ENCODE results near the gene TRMT61A.

TRMT61A gene

GRCh38 chr14:103488960-103489359 lies 40.0 kb upstream of the TRMT61A start:
- Histone ChIP-seq H3K36me3 (peaks cover 29 to 82% (median 51%) of the 10 kb centered on the region in 3 donors), H3K27me3 (no peaks in the 10 kb centered on the region), H3K27ac (no peak overlapping the region), H3K9me3 (no peaks in the 10 kb centered on the region), H3K4me3 (no peak overlapping the region), H3K4me1 (peaks cover 0 to 3% (median 0%) of the 10 kb centered on the region in 4 donors)
- TF ChIP-seq CTCF (IDR thresholded peaks at IDR 0.05): no peak
- DNase-seq: no peak
- intact Hi-C loops (cut with DNase I; ENCODE audit: low total_unique reads): no loop called here

DNA sequence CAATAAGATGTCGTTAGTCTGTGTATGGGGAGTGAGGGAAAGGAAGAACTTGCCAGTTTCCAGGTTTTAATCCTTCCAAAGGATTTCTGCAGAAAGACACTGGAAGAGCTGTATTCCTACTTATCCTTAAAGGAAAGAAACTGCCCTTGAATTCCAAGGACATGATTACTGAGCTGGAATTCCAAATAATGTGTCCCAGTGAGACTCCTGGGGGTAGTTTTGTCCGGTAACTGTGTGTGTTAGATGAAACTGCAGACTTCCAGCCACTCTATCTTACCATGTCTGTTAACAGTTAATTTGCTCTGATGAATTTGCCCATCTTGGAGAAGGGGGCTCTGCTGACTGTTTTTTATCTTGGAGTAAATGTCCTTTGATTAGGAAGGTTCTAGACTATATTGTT lies 39.4 kb upstream of the TRMT61A start:
- H3K9me3 ChIP-seq: no peaks in the 10 kb centered on the region
- no peaks in the 10 kb centered on the region for H3K27me3 ChIP-seq
- no peak overlapping the region for H3K4me3 ChIP-seq
- peaks cover 0 to 3% (median 0%) of the 10 kb centered on the region in 4 donors for H3K4me1 ChIP-seq
- H3K36me3 ChIP-seq: peaks cover 30 to 82% (median 49%) of the 10 kb centered on the region in 3 donors
- no peak overlapping the region for H3K27ac ChIP-seq
- DNase-seq: no peak
- TF ChIP-seq CTCF (IDR thresholded peaks at IDR 0.05): no peak
- intact Hi-C loops (cut with DNase I; ENCODE audit: low total_unique reads): loop anchor here (10.0 kb wide), 1 partner anchor 55 kb away; no protein-coding TSS in a partner anchor

GRCh38 chr14:103491691-103492090 lies 37.3 kb upstream of the TRMT61A start:
- Histone ChIP-seq H3K4me1 (peaks cover 0 to 3% (median 0%) of the 10 kb centered on the region in 4 donors), H3K36me3 (peaks cover 44 to 91% (median 60%) of the 10 kb centered on the region in 3 donors), H3K4me3 (no peak overlapping the region), H3K9me3 (no peaks in the 10 kb centered on the region), H3K27me3 (no peaks in the 10 kb centered on the region), H3K27ac (peak overlapping the region in 1 of 2 donors; percentile 38)
- intact Hi-C loops (cut with DNase I; ENCODE audit: low total_unique reads): loop anchor here (10.0 kb wide), 1 partner anchor 53 kb away; no protein-coding TSS in a partner anchor
- TF ChIP-seq CTCF (IDR thresholded peaks at IDR 0.05): no peak
- DNase-seq: no peak

DNA sequence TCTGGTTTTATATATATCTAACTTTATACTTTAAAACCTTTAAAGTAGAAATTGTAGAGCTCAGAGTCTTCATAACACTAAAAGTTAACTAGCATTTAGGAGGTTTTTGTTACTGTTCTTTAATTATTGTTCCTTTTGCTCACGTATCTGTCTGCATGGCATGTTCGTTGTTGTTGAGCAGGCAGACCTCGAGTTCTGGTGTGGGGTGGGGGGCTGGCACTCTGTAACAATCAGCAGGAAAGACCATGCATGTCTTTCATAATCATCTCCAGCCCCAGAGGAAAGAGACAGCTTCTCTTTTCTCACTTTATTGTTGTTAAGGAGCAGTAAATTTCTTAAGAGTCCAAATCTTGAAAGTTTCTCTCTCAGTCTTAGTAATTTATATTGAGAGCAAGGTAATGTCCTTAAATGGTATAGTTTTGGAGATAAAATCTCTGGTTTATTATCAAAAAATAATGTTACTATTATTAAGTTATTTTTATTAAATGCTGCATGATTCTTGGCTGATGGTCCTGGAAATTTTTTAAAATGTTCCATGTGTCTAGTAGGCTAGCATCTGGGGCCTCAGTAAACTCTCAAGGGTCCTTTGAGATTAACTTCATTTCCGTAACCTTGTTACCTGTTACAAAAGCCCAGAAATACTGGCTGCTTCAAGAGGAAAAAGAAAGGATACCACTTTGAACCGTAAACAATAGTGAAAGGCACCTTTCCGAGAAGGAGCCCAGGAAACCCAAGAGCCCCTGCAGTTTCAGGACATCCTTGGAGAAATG lies 36.7 kb upstream of the TRMT61A start:
- TF ChIP-seq CTCF (IDR thresholded peaks at IDR 0.05): no peak
- H3K27me3 ChIP-seq: no peaks in the 10 kb centered on the region
- H3K36me3 ChIP-seq: peaks cover 46 to 88% (median 58%) of the 10 kb centered on the region in 3 donors
- intact Hi-C loops (cut with DNase I; ENCODE audit: low total_unique reads): loop anchor here (10.0 kb wide), 1 partner anchor 52 kb away; no protein-coding TSS in a partner anchor
- no peak overlapping the region for H3K4me3 ChIP-seq
- DNase-seq: no peak
- H3K9me3 ChIP-seq: no peaks in the 10 kb centered on the region
- peak overlapping the region in 1 of 2 donors; percentile 38 for H3K27ac ChIP-seq
- H3K4me1 ChIP-seq: peaks cover 0 to 3% (median 0%) of the 10 kb centered on the region in 4 donors

DNA sequence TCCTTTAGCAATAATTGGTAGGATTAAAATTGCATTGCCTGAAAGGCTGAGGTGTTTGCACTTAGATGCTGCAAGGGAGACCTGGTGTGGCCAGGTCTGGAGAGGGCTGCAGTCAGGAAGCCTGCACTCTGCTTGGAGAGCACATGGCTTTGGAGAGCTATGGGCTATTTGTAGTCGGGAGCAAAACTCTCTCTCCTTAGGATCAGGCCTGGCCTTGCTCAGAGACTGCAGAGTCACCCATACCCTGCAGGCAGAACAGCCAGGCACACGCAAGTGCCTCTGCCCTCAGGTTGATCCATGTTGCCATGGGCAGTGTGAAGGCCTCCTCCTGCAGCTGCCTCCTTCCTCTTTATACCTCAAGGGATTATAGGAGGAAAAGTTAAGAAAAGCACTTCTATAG lies 33.1 kb upstream of the TRMT61A start:
- Histone ChIP-seq H3K27ac (no peak overlapping the region), H3K9me3 (no peaks in the 10 kb centered on the region), H3K4me3 (no peak overlapping the region), H3K36me3 (peaks cover 26 to 77% (median 37%) of the 10 kb centered on the region in 3 donors), H3K27me3 (no peaks in the 10 kb centered on the region), H3K4me1 (peaks cover 0 to 10% (median 3%) of the 10 kb centered on the region in 4 donors)
- intact Hi-C loops (cut with DNase I; ENCODE audit: low total_unique reads): loop anchor here (10.0 kb wide), 1 partner anchor 49 kb away; no protein-coding TSS in a partner anchor
- no peak for TF ChIP-seq CTCF (IDR thresholded peaks at IDR 0.05)
- no peak for DNase-seq

All from tibial artery (tissue), 4 donors.